Kasumi-1 (cell line): Measurements from ENCODE around the gene RANBP1.
A peak's percentile ranks its signal among the peaks of the same experiment; 100 is the strongest.

Experiments
- DNase-seq, 2 experiments: peaks; one replicate each; lab custom pipeline; 2025; lab: John Stamatoyannopoulos, UW

RANBP1 gene

DNA sequence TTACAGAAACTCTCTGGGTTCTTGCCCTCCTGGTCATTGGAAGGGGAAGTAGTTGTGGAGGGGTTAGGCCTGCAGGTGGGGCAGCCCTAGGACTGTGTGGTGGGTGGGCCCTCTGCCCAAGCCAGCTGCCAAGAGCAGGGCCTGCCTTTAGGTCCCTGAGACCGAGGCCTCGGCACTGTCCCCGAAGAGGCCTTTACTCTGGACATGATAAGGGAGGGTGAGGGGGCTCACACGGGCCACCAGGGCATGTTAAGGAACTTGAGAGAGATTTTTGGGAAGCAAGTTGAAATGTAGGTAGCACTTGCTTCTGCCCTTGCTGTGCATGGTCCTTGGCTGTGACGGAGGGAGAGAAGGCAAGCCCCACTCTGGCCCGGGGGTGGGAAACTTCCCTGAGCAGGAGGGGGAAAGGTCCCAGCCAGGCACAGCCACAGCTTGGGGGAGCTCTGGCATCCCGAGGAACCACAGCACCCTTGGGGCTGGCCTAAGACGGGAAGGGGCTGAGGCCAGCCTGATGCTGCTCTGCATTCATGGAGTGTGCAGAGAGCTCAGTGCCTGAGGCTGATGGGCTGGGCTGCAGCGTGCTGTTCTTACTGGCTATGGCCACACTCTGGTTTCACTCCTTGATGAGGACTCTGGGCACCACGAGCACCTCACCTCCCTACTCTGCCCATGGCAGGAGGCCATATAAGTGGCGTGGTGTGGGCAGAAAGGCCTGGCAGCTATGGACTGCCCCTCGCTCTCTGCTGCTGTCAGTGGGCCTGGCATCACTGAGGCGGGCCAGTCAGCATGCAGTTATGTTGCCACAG is 7.8 kb upstream of the RANBP1 start:
- no peak for DNase-seq

DNA sequence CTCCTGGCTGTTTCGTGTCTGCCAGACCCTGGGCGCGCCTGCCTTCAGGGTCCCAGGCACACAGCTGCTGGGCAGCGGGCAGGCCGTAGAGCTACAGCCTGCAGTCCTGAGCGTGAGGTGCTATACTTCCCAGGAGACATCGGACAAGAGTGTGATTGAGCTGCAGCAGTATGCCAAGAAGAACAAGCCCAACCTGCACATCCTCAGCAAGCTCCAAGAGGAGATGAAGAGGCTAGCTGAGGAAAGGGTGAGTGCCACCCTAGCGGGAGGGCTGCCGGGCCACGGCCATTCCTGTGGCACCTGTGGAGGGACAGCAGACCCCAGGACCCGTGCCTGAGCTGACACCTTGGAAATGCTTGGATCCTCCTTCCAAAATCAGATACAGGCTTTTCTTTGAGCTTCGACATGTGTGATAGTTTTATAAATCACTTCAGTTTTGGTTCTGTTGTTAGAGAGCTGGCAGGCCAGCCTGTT is 7.1 kb upstream of the RANBP1 start:
- no peak for DNase-seq

DNA sequence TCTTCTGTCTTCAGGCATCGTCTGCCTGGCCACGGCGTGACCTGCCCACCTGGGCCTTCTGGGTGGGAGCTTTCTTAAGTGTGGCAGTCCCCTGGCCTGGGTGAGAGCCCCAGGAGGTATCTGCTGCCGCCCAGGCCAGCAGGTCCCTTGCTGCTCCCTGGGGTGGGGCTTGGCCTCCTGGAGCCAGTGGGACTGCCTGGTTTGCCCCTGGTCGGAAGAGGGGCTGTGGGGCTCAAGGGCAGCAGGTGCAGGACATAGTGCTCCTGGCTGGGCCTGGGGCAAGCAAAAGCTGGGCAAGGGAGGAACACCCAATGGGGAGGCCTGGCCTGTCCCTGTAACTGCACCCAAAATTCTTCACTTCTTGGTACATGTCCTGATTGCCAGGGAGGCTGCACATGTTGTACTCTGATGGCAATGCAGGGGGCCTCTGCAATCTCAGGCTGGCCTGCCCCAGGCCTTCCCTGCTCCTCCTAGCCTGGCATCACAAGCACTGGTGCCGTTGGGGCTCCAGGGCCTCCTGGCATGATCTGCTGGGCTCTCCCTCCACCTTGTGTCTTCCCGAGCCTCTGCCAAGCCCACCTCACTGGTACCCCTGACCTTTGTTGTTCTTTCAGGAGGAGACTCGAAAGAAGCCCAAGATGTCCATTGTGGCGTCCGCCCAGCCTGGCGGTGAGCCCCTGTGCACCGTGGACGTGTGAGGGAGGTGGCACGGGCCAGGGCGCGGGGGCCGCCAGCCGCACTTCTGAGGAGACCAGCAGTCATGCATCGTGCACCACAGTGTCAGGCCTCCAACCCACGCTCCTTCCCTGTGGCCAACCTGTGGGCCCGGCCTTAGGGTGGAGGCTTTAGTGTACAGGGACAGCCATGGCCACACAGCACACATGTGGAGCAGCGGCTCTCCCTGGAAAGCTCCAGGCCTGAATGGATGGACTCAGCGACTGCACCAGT is 6.2 kb upstream of the RANBP1 start:
- DNase-seq = no peak

DNA sequence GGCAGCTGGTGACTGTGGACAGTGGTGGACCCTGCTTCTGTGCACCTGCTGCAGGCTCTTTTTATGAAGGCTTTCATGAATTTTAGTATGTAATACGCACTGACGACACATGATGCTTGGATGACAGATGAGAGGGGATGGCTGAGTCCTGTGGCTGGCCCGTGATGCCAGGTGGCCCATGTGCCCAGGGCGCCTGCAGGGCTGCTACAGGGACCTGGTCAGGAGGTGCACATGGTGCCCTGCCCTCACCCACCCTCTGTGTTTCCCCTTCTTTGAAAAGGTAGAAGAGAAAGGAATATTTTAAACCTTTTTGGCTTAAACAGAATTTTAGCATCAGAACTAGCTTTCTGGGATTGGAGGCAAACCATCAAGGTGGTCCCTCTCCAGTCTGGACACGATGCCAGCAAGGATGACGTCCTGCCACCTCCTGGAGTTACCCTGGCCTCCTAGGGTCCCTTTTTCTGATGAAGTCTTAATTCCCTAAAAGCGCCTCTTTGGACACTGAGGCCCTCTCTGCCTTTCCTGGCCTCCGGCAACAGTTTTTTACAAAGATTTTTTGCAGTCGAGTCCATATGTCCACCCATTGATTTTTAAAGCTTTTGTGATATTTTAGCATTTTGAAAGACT is 5.4 kb upstream of the RANBP1 start:
- no peak for DNase-seq

DNA sequence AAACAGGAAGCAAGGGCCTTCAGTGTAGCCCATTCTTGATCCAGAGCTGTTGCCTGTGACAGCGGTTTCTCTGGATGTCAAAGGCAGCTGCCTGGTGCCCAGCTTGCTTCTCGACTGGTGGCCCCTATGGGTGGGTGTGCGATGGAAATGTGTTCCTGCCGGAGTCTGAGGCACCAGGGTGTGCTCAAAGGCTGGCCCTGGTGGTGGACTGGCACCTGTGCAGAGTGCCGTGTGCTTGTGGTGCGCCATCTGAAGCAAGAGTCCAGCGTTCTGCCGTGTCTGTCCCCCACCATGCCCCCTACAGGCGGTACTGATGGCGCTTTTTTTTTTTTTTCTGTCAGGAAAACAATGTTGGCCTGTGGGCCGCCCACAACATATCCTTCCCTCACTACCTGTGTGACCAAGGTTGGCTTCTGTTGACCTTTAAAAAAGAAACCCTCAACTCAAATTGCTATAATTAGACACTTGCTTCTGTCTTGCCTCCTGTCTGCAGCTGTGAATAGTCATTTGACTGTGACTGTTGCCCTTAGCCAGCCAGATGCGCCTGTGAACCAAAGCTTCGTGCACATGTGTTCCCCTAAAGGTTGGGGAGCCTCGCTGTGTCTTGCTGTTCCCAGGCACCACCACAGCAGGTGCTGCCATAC is 4.7 kb upstream of the RANBP1 start:
- peak; percentile 40 to 45 for DNase-seq

DNA sequence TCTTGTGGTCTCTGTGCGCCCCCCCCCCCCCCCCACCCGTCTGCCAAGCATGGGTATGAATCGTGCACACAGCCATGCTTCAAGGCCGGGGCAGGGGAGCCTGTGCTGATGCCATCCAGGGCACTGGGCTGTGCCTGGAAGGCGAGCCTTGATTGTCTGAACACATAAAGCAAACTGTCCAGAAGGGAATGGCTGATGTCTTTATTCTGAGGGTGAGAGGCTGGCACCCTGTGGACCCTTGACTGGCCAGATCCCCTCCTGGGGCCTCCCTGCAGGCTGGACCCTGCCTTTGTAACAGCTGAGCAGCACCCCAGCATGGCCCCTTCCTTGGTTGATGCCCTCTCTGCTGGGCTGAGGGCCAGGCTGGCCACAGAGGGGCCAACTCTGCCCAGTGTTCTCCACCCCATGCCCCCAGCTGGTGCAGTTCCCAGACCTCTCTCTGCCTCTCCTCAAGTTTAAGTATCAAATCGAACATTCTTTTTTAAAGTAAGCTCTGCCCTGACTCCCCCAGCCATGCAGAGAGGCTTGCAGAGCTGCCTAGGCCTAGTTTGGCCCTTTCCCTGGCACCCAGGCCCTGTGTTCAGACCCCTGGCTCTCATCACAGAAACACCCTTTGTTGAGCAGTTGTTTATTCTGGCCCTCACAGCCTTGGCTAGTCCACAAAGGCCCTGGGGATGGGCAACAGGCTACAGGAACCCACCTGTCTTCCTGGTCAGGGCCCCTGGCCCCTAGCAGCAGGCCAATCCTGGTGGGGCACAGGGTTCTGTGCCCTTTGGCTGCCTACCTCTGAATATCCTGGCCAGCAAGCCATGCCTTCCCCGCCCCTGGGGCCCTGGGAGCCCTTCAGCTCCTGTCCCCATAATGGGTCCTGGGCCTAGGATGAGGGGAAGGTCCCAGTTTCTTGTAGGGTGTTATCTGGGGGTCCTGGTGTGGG is 3.9 kb upstream of the RANBP1 start:
- DNase-seq = no peak

DNA sequence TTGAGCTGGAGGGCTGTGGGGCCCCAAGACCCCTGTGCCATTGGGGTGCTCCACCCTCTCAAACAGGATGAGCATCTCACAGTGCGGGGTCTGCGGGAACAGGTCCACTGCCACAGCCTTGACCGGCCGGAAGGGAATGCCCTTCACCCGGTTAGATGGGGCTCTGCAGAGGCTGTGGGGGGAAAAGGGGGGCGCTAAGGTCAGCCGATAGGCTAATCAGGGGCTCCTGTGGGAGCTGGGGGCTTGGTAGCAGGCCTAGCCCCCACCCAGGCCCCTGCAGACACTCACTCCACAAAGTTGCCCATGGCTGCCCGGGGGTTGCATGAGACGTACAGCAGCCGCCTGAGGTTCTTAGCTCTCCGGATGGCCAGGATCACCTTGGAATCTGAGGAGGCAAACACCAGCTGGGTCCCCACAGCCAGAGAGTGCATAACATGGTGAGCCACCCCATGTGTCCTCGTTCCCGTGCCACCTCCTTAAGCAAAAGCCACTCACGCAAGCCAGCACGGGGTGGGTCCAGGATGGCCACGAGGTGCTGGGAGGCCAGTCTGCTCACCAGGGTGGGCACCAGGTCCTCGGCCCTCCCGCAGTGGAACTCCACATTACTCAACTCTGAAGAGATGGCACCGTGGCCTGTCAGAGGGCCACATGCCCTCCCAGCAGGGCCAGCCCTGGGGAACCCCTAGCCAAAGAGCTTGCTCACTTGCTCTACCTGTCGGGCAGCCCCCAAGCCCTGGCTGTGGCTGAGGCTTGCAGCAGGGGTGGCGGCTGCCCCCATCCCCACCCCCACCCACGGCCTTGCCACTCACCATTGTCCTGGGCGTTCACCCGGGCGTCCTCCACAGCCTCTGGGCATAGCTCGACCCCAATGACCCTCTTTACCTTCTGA is 3.0 kb upstream of the RANBP1 start:
- no peak for DNase-seq

DNA sequence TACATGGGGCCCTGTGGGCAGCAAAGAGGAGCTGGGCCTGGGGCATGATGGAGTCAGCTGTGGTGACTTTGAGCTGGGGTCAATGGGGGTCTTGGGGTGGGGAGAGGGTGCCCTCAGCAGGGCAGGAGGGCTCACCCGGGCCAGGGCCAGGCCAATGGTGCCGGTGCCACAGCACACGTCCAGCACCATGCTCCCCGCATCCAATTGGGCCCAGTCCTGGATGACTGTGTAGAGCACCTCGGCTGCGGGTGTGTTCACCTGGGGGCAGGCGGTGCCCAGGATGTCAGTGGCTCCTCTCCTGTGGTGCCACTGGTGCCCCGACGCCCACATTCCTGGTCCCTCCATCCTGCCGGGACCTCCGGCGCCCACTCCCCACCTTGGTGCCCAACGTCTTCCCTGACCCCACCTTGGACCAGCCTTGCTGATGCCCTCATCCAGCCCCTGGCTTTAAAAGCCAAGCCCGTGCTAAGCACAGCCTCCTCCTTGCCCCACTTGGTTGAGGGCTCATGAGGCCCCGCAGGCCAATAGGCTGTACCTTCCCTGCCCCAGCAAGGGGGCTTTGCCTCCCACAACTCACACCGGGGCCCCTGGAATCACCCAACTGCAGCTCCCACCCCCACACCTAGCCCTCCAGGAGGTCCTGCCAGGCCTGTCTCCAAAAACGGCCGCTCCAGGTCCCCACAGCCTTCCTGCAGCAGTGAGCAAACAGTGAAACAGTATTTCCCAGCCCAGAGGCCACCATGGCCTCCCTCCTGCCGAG is 2.2 kb upstream of the RANBP1 start:
- DNase-seq = no peak

DNA sequence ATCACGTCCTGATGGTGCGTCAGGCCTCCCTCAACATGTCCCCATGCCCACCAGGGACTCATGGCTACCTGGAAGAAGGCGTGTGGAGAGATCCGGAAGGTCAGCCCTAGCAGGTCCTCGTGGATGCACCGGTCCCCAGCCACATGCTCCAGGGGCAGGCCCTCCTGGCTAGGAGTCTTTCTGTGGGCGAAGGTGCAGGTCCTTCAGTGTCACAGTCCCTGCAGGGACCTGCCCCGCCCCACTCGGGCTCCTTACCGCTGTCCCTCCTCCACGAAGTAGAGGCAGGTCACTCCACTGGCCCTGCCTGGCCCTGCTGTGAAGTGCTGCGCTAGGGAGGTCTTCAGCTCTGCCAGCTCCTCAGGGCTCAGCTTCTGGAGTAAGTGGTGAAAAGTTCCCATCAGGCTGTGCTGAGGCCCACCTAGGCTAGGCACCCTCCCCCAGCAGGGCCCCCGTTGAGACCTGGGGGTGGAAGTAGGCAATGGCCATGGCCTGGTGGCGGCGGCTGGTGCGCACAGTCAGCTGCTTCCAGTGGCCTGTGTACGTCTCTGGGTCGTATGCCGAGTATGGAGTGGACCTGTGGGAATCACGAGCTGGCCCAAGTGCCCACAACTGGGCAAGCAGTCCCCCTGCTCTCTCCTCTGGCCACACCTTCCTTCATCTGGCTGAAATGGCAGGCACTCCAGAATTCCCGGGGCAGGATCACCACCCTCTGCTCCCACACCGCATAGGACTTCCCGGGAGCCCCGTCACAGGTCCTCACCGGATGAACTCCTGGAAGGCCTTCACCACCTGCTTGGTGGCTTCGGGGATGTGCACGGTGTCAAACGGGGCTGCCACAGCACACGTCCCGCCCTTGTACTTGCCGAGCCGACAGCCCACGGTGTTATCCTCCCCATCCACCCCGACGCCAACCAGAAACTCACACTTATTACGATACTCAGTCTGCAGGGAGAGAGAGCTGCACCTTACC is 1.1 kb upstream of the RANBP1 start:
- DNase-seq = no peak

DNA sequence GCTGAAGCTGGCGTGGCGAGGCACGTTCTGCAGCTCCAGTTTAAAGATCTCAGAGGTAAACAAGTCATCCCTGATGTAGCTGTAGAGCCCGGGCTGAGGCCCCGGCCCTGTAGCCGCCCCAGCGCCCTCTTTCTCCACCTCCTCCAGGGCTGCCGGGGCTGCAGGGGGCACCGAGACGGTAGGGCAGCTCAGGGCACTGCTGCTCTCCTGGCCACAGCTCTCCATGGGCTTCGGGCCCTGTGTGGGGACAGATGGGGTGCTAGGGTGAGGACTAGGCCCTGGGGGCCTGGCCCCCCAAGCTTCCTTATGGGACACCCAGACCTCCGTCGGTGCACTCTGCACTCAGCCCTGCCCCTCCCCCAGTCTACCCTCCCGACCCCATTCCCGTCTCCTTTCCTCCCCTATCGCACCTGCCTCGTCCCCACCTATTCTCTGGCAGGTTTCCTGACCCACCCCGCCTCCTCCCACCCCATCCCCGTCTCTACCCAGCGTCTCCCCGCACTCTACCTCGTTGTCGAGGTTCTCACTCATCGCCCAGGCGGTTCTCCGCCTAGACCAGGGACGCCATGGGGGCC is 559 bp downstream of the RANBP1 start:
- no peak for DNase-seq

DNA sequence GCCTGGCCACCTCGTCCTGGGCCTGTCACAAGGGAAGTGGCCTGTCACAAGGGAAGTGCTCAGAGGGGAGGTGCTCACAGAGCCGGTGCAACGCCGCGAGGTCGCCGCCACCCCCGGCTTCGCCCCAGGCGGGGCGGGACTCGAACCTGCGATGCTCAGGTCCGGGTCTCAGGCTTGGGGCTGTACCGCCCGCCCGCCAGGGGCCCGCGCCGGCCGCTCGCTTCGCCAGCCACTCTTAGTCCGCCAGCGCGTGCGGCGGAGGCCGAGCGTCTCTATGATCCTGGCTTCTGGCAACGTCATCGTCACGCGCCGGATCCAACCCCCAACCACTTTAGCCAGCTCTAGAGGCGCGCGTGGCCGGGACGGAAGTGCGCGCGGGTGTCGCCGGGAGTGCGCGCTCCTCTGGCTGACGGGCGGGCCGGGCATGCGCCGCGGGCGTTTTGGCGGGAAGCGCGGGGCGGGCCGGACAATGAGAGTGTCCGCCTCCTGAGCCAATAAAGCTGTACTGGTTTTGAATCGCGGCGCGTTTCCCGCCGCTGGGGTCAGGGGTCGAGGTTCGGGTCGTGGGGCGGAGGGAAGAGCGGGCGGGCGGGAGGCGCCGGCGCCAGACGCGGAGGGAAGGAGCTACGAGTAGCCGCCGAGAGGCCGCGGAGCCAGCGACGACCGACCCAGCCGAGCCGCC is 1.2 kb downstream of the RANBP1 start, which contains the start of gene TRMT2A:
Gene TRMT2A (minus strand): TSS at position 276 of the 682 bp plus-strand sequence. CDS start 320 bp downstream, outside the sequence.
- peak; percentile 95 to 96 for DNase-seq

DNA sequence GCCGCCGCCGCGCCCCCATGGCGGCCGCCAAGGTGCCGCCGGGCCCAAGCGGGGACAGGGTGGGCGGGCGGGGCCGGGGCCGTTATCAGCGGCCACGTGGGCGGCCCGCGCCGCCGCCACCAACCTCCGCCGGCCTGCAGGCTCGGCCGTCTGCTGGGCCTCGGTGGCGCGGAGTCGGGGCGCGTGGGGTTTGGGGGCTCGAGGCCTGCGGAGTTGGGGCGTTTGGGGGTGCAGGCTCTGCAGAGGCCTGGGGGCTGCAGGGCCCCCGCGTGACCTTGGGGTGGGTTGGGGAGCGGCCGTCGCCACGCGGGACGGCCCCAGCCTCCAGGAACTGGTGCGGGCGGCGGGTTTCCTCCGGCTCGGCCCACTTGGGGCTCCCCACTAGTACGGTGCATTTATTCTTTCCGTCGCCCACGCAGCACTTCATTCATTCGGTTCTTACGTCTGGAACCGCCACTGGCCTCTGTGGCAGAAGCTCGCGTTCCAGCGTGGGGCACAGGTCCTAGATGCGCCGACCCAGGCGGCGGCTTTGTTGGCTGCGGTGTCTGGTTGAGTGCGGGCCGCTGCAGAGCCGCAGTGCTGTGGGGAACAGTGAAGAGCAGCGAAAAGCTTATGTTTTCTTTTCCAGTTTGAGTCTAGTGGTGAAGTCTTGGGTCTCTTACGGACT is 1.9 kb downstream of the RANBP1 start:
- peak in 1 of 2 experiments; percentile 25 for DNase-seq

DNA sequence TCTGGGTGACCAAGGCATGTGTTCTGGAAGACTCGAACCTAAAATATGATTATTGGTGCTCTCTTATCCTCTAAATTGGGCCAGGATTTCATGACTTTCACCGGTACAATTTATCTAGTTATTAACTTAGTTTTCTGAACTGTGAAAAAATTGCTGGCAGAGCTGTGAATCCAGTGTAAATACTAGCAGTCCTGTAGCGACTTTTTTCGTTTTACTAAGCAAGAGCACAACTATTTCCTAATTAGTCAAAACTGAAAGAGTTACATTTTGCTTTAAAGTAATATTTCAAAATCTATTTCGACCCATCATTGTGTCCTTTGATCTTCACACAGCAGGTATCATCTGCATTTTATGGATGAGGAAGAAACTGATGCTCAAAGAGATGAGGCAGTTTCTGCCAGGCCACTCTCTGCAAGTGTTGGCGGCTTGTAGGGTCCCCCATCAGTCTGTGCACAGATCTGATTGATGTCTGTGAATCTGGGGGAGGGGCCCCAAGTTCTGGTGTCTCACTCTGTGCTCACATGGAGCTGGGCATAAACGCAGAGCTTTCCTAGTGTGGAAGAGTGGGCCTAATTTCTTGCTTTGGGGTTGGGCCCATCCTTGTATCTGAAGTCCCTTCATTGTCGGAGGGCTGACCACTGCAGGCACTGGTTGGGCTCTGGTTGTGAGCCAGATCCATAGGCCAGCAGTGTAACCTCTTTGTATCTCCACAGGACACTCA is 2.6 kb downstream of the RANBP1 start:
- DNase-seq = no peak

DNA sequence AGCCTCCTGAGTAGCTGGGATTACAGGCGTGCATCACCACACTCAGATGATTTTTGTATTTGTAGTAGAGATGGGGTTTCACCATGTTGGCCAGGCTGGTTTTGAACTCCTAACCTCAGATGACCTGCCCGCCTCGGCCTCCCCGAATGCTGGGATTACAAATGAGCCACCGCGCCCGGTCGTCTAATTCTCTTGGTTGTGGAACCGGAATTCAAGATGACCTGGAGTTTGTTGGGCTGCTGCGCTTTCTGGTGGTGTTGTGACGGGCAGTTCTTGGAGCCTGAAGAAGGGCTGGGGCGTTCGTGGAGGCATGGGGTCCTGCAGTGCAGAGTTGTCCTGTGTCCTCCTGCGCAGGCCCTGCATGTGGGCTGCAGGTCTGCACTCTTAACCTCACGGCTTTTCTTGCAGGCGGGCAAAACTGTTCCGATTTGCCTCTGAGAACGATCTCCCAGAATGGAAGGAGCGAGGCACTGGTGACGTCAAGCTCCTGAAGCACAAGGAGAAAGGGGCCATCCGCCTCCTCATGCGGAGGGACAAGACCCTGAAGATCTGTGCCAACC is 6.0 kb downstream of the RANBP1 start:
- no peak for DNase-seq
